Upper lobe of left lung (tissue), 4 donors: ENCODE measurements around the gene MBL2.

Source experiments
- POLR2AphosphoS5 ChIP-seq, 2 donors: sonication (generic); formaldehyde crosslinking; IDR thresholded peaks; one replicate each; pipeline ENCODE4 v1.5.1; 2017; ENCODE audit warnings: antibody characterized with exemption in 2 of 2
- TF ChIP-seq, protein P1 (sequence below), 6 experiments: fragments of 450-650 bp in 4 of 6; fragments of 200-600 bp in 2 of 6; sonication (generic) in 2 of 6; IDR thresholded peaks; one replicate each; pipeline ENCODE4 v1.5.1; 2016 to 2019; ENCODE audit warnings: antibody characterized with exemption in 6 of 6

DNA sequence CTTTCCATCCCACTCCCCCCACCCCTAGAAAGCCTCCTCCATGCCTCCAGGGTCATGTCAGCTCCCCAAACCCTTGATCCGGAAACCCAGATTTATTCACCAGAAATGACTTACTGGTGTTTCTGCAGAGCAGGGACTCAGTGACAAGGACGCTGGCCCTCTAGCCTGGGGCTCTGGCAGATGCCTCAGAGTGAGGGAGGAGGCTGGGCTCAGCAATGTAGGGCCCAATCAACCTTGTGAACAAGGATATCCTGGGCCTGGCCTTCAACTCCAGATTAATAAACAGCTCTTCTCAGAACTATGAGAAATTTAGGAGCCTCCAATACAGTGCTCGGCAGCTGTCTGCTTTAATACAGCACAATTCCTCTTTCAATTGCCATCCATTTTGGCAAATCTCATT is at the start of gene MBL2:
- TF ChIP-seq, protein P1, sequence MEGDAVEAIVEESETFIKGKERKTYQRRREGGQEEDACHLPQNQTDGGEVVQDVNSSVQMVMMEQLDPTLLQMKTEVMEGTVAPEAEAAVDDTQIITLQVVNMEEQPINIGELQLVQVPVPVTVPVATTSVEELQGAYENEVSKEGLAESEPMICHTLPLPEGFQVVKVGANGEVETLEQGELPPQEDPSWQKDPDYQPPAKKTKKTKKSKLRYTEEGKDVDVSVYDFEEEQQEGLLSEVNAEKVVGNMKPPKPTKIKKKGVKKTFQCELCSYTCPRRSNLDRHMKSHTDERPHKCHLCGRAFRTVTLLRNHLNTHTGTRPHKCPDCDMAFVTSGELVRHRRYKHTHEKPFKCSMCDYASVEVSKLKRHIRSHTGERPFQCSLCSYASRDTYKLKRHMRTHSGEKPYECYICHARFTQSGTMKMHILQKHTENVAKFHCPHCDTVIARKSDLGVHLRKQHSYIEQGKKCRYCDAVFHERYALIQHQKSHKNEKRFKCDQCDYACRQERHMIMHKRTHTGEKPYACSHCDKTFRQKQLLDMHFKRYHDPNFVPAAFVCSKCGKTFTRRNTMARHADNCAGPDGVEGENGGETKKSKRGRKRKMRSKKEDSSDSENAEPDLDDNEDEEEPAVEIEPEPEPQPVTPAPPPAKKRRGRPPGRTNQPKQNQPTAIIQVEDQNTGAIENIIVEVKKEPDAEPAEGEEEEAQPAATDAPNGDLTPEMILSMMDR (IDR thresholded peaks at IDR 0.05) = no peak
- no peak for TF ChIP-seq POLR2AphosphoS5 (IDR thresholded peaks at IDR 0.05)
